Tibial nerve (tissue), 4 donors: ENCODE measurements around the gene DGKI. TPM values are rescaled to one million over a fixed set of nuclear protein-coding genes. Genes with fewer than 3 reads are reported as not detected.

ENCODE experiments used
- DNase-seq, 2 donors: peaks; one replicate each; pipeline ENCODE4 v3.0.0-alpha.2; 2019; ENCODE audit warnings: low spot score in 2 of 2
- H3K27ac ChIP-seq, 4 donors: fragments of 200-600 bp; sonication (generic) in 3 of 4; one replicate each; pipeline ENCODE4 v1.5.1; 2017 to 2019; ENCODE audit warnings: mild to moderate bottlenecking in 1 of 4
- H3K27me3 ChIP-seq, 2 donors: fragments of 200-600 bp; sonication (generic) in 1 of 2; one replicate each; pipeline versions ENCODE4 v1.5.1 to v1.6.0; 2017 to 2019
- H3K36me3 ChIP-seq, 3 donors: fragments of 200-600 bp; sonication (generic); one replicate each; pipeline ENCODE4 v1.5.1; 2018 to 2019
- H3K4me1 ChIP-seq, 4 donors: fragments of 200-600 bp; sonication (generic) in 3 of 4; one replicate each; pipeline ENCODE4 v1.5.1; 2017 to 2019
- H3K4me3 ChIP-seq, 4 donors: fragments of 200-600 bp; sonication (generic) in 3 of 4; one replicate each; pipeline ENCODE4 v1.5.1; 2017 to 2019; ENCODE audit warnings: mild to moderate bottlenecking in 1 of 4, moderate library complexity in 1 of 4
- H3K9me3 ChIP-seq, 4 donors: fragments of 200-600 bp; sonication (generic) in 3 of 4; one replicate each; pipeline ENCODE4 v1.5.1; 2017 to 2019
- EP300 ChIP-seq, 2 donors: sonication (generic); formaldehyde crosslinking; IDR thresholded peaks; one replicate each; pipeline ENCODE4 v1.6.1; 2017; ENCODE audit warnings: antibody characterized with exemption in 2 of 2, mild to moderate bottlenecking in 1 of 2
- POLR2A ChIP-seq, 2 donors: fragments of 450-650 bp; IDR thresholded peaks; one replicate each; pipeline ENCODE4 v1.6.1; 2017; ENCODE audit warnings: antibody characterized with exemption in 2 of 2, mild to moderate bottlenecking in 2 of 2, moderate library complexity in 2 of 2
- WGBS, 2 donors: methylation state at CpG; one replicate each; pipeline ENCODE4 v1.1.5; 2018; 5-methylcytosine and 5-hydroxymethylcytosine counted together
- total RNA-seq, 4 donors: library from RNA; depleted of rRNA; stranded (reverse); fragments of >200 nt; gene quantifications; one replicate each; pipeline ENCODE4 v1.1.0, GENCODE V29; 2016
- TF ChIP-seq, protein P1 (sequence below), 5 experiments: fragments of 200-600 bp in 3 of 5; fragments of 450-650 bp in 2 of 5; sonication (generic) in 3 of 5; IDR thresholded peaks; one replicate each; pipeline ENCODE4 v1.5.1; 2016 to 2019; ENCODE audit warnings: antibody characterized with exemption in 5 of 5, mild to moderate bottlenecking in 3 of 5, moderate library complexity in 2 of 5

Gene DGKI
- total RNA-seq, 4 donors from 2014 or later: 0.21 to 2.7 (median 1.7) TPM

DNA sequence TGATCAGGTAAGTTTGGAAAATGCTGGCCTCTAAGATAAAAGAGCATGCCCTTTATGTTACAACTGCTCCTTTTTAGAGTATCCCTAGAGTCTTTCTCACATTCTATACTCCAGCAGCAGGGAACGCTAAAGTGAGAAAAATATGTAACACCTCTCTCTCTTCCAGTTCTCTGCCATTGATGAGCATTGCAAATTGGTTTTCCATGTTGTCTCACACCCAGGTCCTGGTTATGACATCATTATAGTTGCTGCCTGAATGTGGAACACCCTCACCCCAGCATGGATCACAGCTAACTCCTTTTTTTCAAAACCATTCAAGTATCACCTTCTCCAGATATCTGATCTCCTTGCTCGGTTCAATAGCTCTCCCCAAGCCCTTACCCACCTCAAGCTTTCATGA lies 84.4 kb downstream of the DGKI start:
- Histone ChIP-seq H3K27ac (no peak overlapping the region), H3K36me3 (no peaks in the 10 kb centered on the region), H3K4me1 (no peaks in the 10 kb centered on the region), H3K9me3 (no peaks in the 10 kb centered on the region), H3K27me3 (no peaks in the 10 kb centered on the region), H3K4me3 (no peak overlapping the region)
- 87 to 89% methylated on average over 2 of the region's 2 CpGs for WGBS, 2 donors
- no peak for DNase-seq
- TF ChIP-seq POLR2A (IDR thresholded peaks at IDR 0.05) (no peak), EP300 (IDR thresholded peaks at IDR 0.05) (no peak)
- TF ChIP-seq, protein P1, sequence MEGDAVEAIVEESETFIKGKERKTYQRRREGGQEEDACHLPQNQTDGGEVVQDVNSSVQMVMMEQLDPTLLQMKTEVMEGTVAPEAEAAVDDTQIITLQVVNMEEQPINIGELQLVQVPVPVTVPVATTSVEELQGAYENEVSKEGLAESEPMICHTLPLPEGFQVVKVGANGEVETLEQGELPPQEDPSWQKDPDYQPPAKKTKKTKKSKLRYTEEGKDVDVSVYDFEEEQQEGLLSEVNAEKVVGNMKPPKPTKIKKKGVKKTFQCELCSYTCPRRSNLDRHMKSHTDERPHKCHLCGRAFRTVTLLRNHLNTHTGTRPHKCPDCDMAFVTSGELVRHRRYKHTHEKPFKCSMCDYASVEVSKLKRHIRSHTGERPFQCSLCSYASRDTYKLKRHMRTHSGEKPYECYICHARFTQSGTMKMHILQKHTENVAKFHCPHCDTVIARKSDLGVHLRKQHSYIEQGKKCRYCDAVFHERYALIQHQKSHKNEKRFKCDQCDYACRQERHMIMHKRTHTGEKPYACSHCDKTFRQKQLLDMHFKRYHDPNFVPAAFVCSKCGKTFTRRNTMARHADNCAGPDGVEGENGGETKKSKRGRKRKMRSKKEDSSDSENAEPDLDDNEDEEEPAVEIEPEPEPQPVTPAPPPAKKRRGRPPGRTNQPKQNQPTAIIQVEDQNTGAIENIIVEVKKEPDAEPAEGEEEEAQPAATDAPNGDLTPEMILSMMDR (IDR thresholded peaks at IDR 0.05): no peak

DNA sequence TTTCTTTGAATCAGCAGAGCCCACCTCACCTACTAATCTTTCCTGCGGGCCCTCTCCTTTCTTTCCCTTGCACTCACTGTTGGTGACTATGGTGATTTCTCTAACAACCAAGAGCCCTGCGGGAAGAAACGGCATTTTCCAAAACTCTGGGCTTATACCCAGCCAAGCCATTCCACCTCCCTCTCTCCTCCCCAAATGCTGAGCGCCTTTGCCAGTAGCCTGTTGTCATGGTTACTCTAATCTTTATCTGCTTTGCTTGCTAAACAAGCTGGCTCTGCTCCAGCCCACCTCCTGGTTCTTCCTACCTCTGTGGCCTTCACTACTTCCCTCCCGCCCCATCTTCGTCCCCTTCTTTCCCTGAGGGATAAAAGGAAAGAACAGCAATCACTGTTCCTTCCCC lies 86.7 kb downstream of the DGKI start:
- Histone ChIP-seq H3K9me3 (no peaks in the 10 kb centered on the region), H3K36me3 (no peaks in the 10 kb centered on the region), H3K4me3 (no peak overlapping the region), H3K27me3 (no peaks in the 10 kb centered on the region), H3K4me1 (no peaks in the 10 kb centered on the region), H3K27ac (no peak overlapping the region)
- no peak for DNase-seq
- TF ChIP-seq, protein P1 (IDR thresholded peaks at IDR 0.05): no peak
- TF ChIP-seq EP300 (IDR thresholded peaks at IDR 0.05) (no peak), POLR2A (IDR thresholded peaks at IDR 0.05) (no peak)
- WGBS, 2 donors: 63 to 78% methylated on average over 6 of the region's 6 CpGs

DNA sequence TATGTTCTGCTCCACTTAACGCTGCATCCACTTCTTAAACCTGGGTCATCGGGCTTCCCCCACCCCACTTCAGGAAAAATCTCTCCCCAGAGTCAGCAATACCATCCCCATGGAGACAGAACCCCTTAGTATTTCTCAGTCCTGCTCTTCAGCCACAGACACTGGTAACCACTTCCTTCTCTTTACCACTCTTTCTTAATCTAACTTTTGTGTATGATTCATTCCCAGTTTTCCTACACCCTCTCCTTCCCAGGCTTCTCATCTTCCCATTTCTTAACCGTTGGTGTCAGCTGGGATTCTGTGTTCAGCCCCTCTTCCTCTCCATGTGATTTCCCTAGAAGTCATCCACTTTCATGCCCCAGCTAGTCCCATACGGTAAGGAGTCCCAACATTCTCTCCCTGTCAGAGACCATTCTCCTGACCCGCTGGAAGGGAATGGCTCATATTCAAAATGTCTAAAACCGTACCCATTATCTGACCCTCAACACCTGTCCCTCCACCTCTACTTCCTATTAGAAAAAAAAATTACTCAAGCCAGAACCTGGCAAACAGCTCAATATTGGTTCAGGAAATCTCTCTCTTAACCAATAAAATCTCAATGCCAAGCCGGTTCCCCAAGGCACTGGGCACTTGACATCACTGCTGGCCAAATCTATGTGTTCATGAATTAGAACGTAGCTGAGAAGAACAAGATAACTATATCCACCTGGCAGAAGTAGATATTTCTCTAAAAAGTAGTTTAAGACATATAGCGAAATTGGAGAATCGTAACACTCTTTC lies 89.4 kb downstream of the DGKI start:
- Histone ChIP-seq H3K27ac (no peak overlapping the region), H3K27me3 (no peaks in the 10 kb centered on the region), H3K4me3 (no peak overlapping the region), H3K4me1 (no peaks in the 10 kb centered on the region), H3K9me3 (no peaks in the 10 kb centered on the region), H3K36me3 (no peaks in the 10 kb centered on the region)
- no peak for DNase-seq
- WGBS, 2 donors: 76 to 80% methylated on average over 10 of the region's 10 CpGs
- TF ChIP-seq, protein P1 (IDR thresholded peaks at IDR 0.05): no peak
- TF ChIP-seq POLR2A (IDR thresholded peaks at IDR 0.05): no peak
- TF ChIP-seq EP300 (IDR thresholded peaks at IDR 0.05): no peak

DNA sequence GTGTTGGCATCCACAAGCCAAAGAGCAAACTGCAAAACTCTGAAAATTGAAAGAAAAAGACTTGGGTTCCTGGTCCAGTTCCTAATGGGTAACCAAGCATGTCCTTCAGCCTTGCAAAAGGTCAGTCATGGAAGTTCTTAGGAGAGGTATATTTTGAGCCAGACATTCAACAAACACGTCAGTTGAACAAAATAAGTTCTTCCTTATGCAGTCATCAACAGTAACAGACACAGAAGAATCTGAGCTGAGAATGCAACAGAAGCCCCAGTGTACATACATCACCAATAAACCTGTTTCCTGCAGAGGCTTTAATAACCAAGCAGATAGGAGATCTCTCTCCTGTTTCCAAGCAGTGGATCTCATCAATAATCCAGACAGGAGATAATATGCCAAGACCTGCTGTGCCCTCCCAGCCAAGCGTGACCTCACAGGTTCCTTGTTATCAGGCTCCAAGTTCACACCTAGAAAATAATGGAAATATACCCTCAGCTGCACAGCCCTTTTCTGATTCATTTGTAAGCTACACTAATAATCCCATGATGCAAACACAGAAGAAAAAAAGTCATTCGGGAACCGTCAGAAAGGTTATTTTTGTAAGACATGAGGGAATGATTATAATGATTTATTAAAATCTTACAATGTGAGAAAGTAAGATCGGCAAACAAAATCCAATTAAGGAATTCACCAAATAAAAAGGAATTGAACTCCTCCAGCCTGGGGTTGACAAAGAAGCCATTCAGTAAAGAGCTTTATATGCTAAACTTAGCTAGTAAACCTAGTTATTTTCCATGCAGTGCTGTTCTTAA lies 90.7 kb downstream of the DGKI start:
- Histone ChIP-seq H3K4me3 (no peak overlapping the region), H3K36me3 (no peaks in the 10 kb centered on the region), H3K9me3 (no peaks in the 10 kb centered on the region), H3K27me3 (no peaks in the 10 kb centered on the region), H3K27ac (no peak overlapping the region), H3K4me1 (no peaks in the 10 kb centered on the region)
- no peak for TF ChIP-seq POLR2A (IDR thresholded peaks at IDR 0.05)
- no peak for TF ChIP-seq EP300 (IDR thresholded peaks at IDR 0.05)
- TF ChIP-seq, protein P1 (IDR thresholded peaks at IDR 0.05): no peak
- DNase-seq: no peak
- WGBS, 2 donors: 22 to 33% methylated on average over 5 of the region's 5 CpGs

DNA sequence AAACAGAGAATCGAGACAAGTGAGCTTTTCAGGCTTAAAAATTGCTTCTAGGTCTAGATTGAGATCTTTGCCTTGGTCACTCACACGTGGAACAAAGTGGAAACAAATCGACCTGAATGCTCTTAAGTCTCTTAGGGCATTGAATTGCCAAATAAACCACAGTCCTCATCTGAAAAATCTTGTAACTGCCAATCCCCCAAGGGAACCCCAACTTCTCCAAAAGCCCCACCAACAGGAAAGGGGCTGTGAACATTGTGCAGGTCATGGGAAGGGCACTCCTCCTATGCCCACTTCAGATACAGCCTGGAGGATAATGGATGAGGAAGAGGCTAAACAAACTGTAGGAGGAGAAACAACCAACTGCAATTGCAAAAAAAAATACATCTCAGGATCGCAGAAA lies 91.3 kb downstream of the DGKI start:
- H3K36me3 ChIP-seq: no peaks in the 10 kb centered on the region
- H3K4me3 ChIP-seq: no peak overlapping the region
- H3K27me3 ChIP-seq: no peaks in the 10 kb centered on the region
- 52 to 56% methylated on average over 4 of the region's 4 CpGs for WGBS, 2 donors
- H3K27ac ChIP-seq: no peak overlapping the region
- TF ChIP-seq, protein P1 (IDR thresholded peaks at IDR 0.05): no peak
- TF ChIP-seq EP300 (IDR thresholded peaks at IDR 0.05): no peak
- no peak for TF ChIP-seq POLR2A (IDR thresholded peaks at IDR 0.05)
- H3K4me1 ChIP-seq: no peaks in the 10 kb centered on the region
- no peak for DNase-seq
- no peaks in the 10 kb centered on the region for H3K9me3 ChIP-seq
